AG04450 (cell line): ENCODE data around the gene AP3D1. TPM values are rescaled to one million over a fixed set of nuclear protein-coding genes. Genes with fewer than 3 reads are reported as not detected.

Source experiments
- CTCF ChIA-PET: fragments of 300-600, 350-600 bp; formaldehyde crosslinking; extraction: SDS; loops from one replicate; lab custom pipeline; 2022; ENCODE audit warnings: antibody characterized with exemption, inconsistent platforms; lab: Charles Lee
- POLR2A ChIA-PET: fragments of 350-600 bp; formaldehyde crosslinking; extraction: SDS; loops from one replicate; lab custom pipeline; 2021; ENCODE audit warnings: antibody characterized with exemption, inconsistent platforms; lab: Yijun Ruan, JAX
- DNase-seq: peaks from one replicate; pipeline ENCODE4 v3.0.0-alpha.2; 2011; ENCODE audit warnings: low read depth, low spot score
- H3K27ac ChIP-seq: one replicate; pipeline ENCODE4 v1.5.1; 2012; ENCODE audit warnings: low read depth, low read length, control low read depth
- H3K27me3 ChIP-seq: one replicate; pipeline ENCODE4 v1.6.0; 2012; ENCODE audit warnings: low read length; ENCODE audit not compliant: control insufficient read depth, insufficient read depth
- H3K4me3 ChIP-seq: 2 replicates; pipeline ENCODE4 v1.5.1; 2011; ENCODE audit warnings: mild to moderate bottlenecking, low read depth, low read length, control low read depth
- H3K9me3 ChIP-seq: 2 replicates; pipeline ENCODE4 v1.5.1; 2012; ENCODE audit warnings: low read length; ENCODE audit not compliant: control insufficient read depth, insufficient read depth
- CTCF ChIP-seq: IDR thresholded peaks from 2 replicates; pipeline ENCODE4 v1.5.1; 2011; ENCODE audit warnings: low read depth, low read length, control low read depth, inconsistent platforms
- polyA plus RNA-seq: library from polyadenylated mRNA; depleted of rRNA; stranded (reverse); fragments of >200 nt; gene quantifications from 2 replicates; pipeline ENCODE4 v1.2.3, GENCODE V29; 2011

The AP3D1 gene
- polyA plus RNA-seq, 1 experiment = 68.2 TPM

DNA sequence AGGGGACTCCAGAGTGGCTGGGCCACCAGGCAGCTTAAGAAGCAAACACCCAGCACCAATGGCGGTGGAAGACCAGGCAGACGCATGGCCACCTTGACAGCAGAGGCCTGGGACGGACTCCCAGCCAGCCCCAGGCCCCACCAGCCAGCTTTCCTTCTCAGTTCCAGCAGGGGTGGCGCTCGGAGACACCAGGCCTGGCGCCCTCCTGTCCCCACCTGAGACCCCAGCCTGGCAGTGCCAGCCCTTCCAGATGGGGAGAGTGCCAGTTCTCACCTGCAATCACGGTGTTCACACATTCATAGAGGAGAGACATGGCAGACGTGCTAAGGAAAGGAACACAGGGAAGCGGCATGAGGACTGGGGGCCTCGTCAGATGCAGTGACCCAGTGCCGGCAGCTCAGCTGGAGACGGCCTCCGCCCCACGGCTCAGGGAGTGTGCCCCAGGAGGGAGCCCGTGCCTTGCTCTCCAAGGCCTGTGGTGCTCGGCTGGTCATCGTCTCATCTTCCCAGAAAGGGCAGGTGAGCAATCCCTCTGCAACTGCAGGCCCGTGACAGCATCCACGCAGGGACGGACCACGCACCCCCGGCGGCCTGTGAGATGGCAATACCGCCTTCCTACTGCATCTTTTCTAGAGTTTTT is 24.4 kb downstream of the AP3D1 start:
- H3K9me3 ChIP-seq = no peaks in the 10 kb centered on the region; the same call in 1 of the 2 replicates
- CTCF ChIA-PET = no interaction called here
- TF ChIP-seq CTCF = no peak
- H3K4me3 ChIP-seq = no peak overlapping the region
- POLR2A ChIA-PET = no interaction called here
- no peak overlapping the region for H3K27ac ChIP-seq
- no peaks in the 10 kb centered on the region for H3K27me3 ChIP-seq
- DNase-seq = no peak

GRCh38 chr19:2123682-2124387 is 27.5 kb downstream of the AP3D1 start:
- TF ChIP-seq CTCF = no peak
- POLR2A ChIA-PET = interaction anchor here (1.1 kb wide), 1 partner anchor 11 kb away, joined by 4 read pairs; no protein-coding TSS in a partner anchor
- Histone ChIP-seq H3K4me3 (no peak overlapping the region), H3K9me3 (no peaks in the 10 kb centered on the region), H3K27me3 (no peaks in the 10 kb centered on the region), H3K27ac (no peak overlapping the region)
- CTCF ChIA-PET = no interaction called here
- no peak for DNase-seq

GRCh38 chr19:2122982-2123381 is 28.4 kb downstream of the AP3D1 start:
- CTCF ChIA-PET = no interaction called here
- DNase-seq = no peak
- no peaks in the 10 kb centered on the region; the same call in 1 of the 2 replicates for H3K9me3 ChIP-seq

DNA sequence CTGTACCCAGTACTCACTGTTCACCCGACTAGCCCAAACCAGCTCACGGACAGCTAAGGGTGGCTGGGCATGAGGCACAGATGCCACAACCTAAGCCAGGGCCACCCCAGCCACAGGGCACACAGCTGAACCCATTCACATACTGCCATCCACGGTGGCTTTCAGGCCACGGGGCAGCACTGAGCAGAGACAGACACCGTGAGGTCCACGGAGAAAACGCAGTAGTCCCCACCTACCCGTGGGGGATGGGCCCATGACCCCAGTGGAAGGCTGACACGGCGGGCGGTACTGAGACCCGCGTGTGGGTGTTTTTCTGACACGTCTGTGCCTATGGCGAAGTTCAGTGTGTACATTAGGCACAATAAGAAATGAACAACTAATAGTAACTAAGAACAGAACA is 29.1 kb downstream of the AP3D1 start:
- ChIA-PET CTCF (no interaction called here), POLR2A (no interaction called here)
- Histone ChIP-seq H3K9me3 (no peaks in the 10 kb centered on the region; the same call in 1 of the 2 replicates), H3K27ac (no peak overlapping the region), H3K4me3 (no peak overlapping the region), H3K27me3 (no peaks in the 10 kb centered on the region)
- TF ChIP-seq CTCF = no peak
- no peak for DNase-seq

More at GRCh38 chr19:2122982-2123381, 28.4 kb downstream of the AP3D1 start:
- TF ChIP-seq CTCF = no peak
- H3K27ac ChIP-seq = no peak overlapping the region
- H3K4me3 ChIP-seq = no peak overlapping the region
- H3K27me3 ChIP-seq = no peaks in the 10 kb centered on the region
- POLR2A ChIA-PET = interaction anchor here (1.1 kb wide), 1 partner anchor 10 kb away, joined by 4 read pairs; no protein-coding TSS in a partner anchor

- Histone ChIP-seq H3K27ac (no peak overlapping the region), H3K4me3 (no peak overlapping the region), H3K9me3 (no peaks in the 10 kb centered on the region; the same call in 1 of the 2 replicates), H3K27me3 (no peaks in the 10 kb centered on the region)
- no peak for TF ChIP-seq CTCF
- ChIA-PET POLR2A (interaction anchor here (0.6 kb wide), 1 partner anchor 19 kb away, joined by 4 read pairs; no protein-coding TSS in a partner anchor), CTCF (no interaction called here)
- DNase-seq = no peak
These were observed 29.8 kb downstream of the AP3D1 start for GRCh38 chr19:2121416-2122051.
